HUES64 (cell line): Measurements from ENCODE around the gene CLN3.
"Not testable (repeated sequence)": the region's sequence is repeated elsewhere in the genome, so short reads cannot be mapped to it uniquely, and the experiment has no call there.

Source experiments
- H3K27ac ChIP-seq: 2 replicates; pipeline ENCODE4 v1.7.0; 2013; ENCODE audit warnings: low read depth, low read length, inconsistent platforms
- H3K27me3 ChIP-seq: 2 replicates; pipeline ENCODE4 v1.6.1; 2013; ENCODE audit warnings: mild to moderate bottlenecking, low read length; ENCODE audit not compliant: insufficient read depth
- H3K36me3 ChIP-seq: 2 replicates; pipeline ENCODE4 v1.6.1; 2013; ENCODE audit warnings: mild to moderate bottlenecking, low read length; ENCODE audit not compliant: insufficient read depth
- H3K4me1 ChIP-seq: 2 replicates; pipeline ENCODE4 v1.6.1; 2013; ENCODE audit warnings: mild to moderate bottlenecking, low read length, moderate library complexity; ENCODE audit not compliant: insufficient read depth
- H3K4me3 ChIP-seq: 2 replicates; pipeline ENCODE4 v1.5.1; 2013; ENCODE audit warnings: mild to moderate bottlenecking, low read length, moderate library complexity
- H3K9ac ChIP-seq: 2 replicates; pipeline ENCODE4 v1.6.1; 2013; ENCODE audit warnings: mild to moderate bottlenecking, low read depth, low read length
- H3K9me3 ChIP-seq: 2 replicates; pipeline ENCODE4 v1.6.1; 2013; ENCODE audit warnings: low read depth, low read length; ENCODE audit not compliant: insufficient read depth
- WGBS: fragments of 150-250, 120-280 bp; methylation state at CpG from one replicate; pipeline ENCODE4 v1.1.7; 2013; ENCODE audit warnings: missing lambda C conversion rate; 5-methylcytosine and 5-hydroxymethylcytosine counted together

Gene CLN3

GRCh38 chr16:28435340-28435739 is 56.5 kb downstream of the CLN3 start:
- H3K27ac ChIP-seq, H3K9me3 ChIP-seq, H3K9ac ChIP-seq, H3K36me3 ChIP-seq, H3K4me1 ChIP-seq, H3K4me3 ChIP-seq, H3K27me3 ChIP-seq: not testable (repeated sequence)
- 99% methylated on average over 12 of the region's 29 CpGs for WGBS
